ENCODE results near the gene PHC3.

- TF ChIP-seq CTCF (IDR thresholded peaks at IDR 0.05), result no peak
- no peak for TF ChIP-seq POLR2A (IDR thresholded peaks at IDR 0.05)
These were observed 85.8 kb downstream of the PHC3 start for GRCh38 chr3:170095771-170096170.
